ENCODE data around the gene RIMBP2. TPM values are rescaled to one million over a fixed set of nuclear protein-coding genes. Genes with fewer than 3 reads are reported as not detected.

The RIMBP2 gene
- total RNA-seq, 1 experiment from 2014 or later = not detected

DNA sequence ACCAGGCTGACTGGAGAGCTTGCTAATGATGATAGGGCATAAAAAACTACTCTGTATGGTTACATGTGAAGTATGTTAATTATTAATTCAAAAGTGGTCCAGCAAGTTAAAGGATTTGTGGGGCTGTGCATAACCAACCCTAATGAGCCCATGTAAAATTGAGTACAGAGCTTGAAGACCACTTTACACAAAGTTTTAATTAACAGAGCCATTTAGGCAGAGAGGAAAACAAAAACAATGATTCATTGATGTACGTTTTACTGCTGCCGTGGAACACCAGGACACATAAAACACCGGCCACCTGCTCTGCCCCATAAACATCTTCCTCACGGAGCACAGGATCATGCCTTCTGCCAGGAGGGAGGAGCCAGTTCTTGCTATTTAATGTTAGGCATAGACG is 83.5 kb downstream of the RIMBP2 start:
- Histone ChIP-seq H3K4me3 (ENCODE audit: low read depth, low read length) (no peak overlapping the region), H3K9me3 (no peaks in the 10 kb centered on the region), H3K36me3 (ENCODE audit: control insufficient read depth, insufficient read depth, low read length) (no peaks in the 10 kb centered on the region), H3K27me3 (replicated peaks; ENCODE audit: control insufficient read depth, insufficient read depth, low read length) (no peaks in the 10 kb centered on the region), H3K4me1 (peaks cover 5% of the 10 kb centered on the region; the same call in 1 of the 2 replicates)
- Mint-ChIP-seq H3K4me3 (ENCODE audit: unreplicated experiment) (no peak overlapping the region), H3K27ac (ENCODE audit: unreplicated experiment) (no peak overlapping the region), H3K36me3 (ENCODE audit: insufficient read depth, unreplicated experiment) (no peaks in the 10 kb centered on the region), H3K9me3 (ENCODE audit: unreplicated experiment) (no peaks in the 10 kb centered on the region), H3K27me3 (ENCODE audit: insufficient read depth, unreplicated experiment) (peaks cover 6% of the 10 kb centered on the region), H3K4me1 (ENCODE audit: low read depth, unreplicated experiment) (peaks cover 7% of the 10 kb centered on the region)
- ChIA-PET CTCF (no interaction called here), POLR2A (no interaction called here)
- BruUV-seq (replicated peaks) = no TSS peak
- TF ChIP-seq, protein P1, sequence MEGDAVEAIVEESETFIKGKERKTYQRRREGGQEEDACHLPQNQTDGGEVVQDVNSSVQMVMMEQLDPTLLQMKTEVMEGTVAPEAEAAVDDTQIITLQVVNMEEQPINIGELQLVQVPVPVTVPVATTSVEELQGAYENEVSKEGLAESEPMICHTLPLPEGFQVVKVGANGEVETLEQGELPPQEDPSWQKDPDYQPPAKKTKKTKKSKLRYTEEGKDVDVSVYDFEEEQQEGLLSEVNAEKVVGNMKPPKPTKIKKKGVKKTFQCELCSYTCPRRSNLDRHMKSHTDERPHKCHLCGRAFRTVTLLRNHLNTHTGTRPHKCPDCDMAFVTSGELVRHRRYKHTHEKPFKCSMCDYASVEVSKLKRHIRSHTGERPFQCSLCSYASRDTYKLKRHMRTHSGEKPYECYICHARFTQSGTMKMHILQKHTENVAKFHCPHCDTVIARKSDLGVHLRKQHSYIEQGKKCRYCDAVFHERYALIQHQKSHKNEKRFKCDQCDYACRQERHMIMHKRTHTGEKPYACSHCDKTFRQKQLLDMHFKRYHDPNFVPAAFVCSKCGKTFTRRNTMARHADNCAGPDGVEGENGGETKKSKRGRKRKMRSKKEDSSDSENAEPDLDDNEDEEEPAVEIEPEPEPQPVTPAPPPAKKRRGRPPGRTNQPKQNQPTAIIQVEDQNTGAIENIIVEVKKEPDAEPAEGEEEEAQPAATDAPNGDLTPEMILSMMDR (IDR thresholded peaks at IDR 0.05; ENCODE audit: insufficient read depth in 1 of 2, low read depth in 1 of 2, low read length in 1 of 2, severe bottlenecking in 1 of 2, unreplicated experiment in 1 of 2) = no peak
- intact Hi-C loops (cut with micrococcal nuclease; ENCODE audit: unreplicated experiment) = no loop called here
- no peak for DNase-seq

DNA sequence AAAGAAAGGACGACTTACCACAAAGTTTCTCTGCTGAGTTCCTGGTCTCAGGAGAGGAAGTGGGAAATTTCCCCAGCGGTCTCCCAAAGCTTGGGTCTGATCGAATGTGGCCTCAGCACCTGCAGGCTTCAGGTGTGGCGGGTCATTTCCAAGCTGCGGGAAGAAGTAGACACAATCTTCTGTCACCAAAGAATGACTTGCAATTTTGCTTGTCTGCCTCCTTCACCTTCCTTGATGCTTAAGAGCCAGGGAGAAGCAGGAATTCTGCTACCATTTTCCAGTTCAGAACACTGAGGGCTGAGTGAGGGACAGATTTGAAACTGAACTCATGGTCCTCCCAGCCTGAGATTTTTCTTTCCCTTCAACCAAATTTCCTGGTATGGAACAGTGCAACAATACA is 87.8 kb downstream of the RIMBP2 start:
- BruUV-seq (replicated peaks) = no TSS peak
- peaks cover 7% of the 10 kb centered on the region for H3K4me1 Mint-ChIP-seq (ENCODE audit: low read depth, unreplicated experiment)
- intact Hi-C loops (cut with micrococcal nuclease; ENCODE audit: unreplicated experiment) = no loop called here
- ChIA-PET CTCF (no interaction called here), POLR2A (no interaction called here)
- H3K9me3 ChIP-seq = no peaks in the 10 kb centered on the region
- peaks cover 5% of the 10 kb centered on the region; the same call in 1 of the 2 replicates for H3K4me1 ChIP-seq
- H3K27me3 Mint-ChIP-seq (ENCODE audit: insufficient read depth, unreplicated experiment) = no peaks in the 10 kb centered on the region
- H3K4me3 Mint-ChIP-seq (ENCODE audit: unreplicated experiment) = no peak overlapping the region
- no peak for DNase-seq
- H3K27ac Mint-ChIP-seq (ENCODE audit: unreplicated experiment) = no peak overlapping the region
- H3K36me3 ChIP-seq (ENCODE audit: control insufficient read depth, insufficient read depth, low read length) = no peaks in the 10 kb centered on the region
- TF ChIP-seq, protein P1 (IDR thresholded peaks at IDR 0.05; ENCODE audit: insufficient read depth in 1 of 2, low read depth in 1 of 2, low read length in 1 of 2, severe bottlenecking in 1 of 2, unreplicated experiment in 1 of 2) = no peak
- no peaks in the 10 kb centered on the region for H3K9me3 Mint-ChIP-seq (ENCODE audit: unreplicated experiment)
- no peaks in the 10 kb centered on the region for H3K36me3 Mint-ChIP-seq (ENCODE audit: insufficient read depth, unreplicated experiment)
- H3K4me3 ChIP-seq (ENCODE audit: low read depth, low read length) = no peak overlapping the region
- no peaks in the 10 kb centered on the region for H3K27me3 ChIP-seq (replicated peaks; ENCODE audit: control insufficient read depth, insufficient read depth, low read length)

DNA sequence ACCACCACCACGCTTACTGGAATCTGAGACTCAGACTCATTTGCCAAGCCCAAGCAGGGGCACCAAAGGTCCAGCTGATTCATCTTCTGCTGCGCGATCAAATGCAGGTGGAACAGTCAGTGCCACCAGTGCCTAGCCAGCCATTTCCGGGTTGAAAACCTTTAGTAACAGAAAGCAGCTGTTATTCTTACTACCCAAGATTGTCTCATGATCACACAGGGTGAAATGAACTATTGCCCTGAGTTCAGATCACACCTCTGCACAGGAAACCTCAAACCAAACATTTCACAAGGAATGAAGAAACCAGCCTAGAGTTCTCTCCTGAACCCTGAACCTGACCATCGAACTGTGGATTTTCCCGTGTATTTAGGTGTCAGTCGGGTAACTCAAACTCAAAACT is 88.9 kb downstream of the RIMBP2 start:
- Mint-ChIP-seq H3K36me3 (ENCODE audit: insufficient read depth, unreplicated experiment) (no peaks in the 10 kb centered on the region), H3K9me3 (ENCODE audit: unreplicated experiment) (no peaks in the 10 kb centered on the region), H3K4me3 (ENCODE audit: unreplicated experiment) (no peak overlapping the region), H3K4me1 (ENCODE audit: low read depth, unreplicated experiment) (peaks cover 2% of the 10 kb centered on the region), H3K27ac (ENCODE audit: unreplicated experiment) (no peak overlapping the region), H3K27me3 (ENCODE audit: insufficient read depth, unreplicated experiment) (no peaks in the 10 kb centered on the region)
- Histone ChIP-seq H3K4me3 (ENCODE audit: low read depth, low read length) (no peak overlapping the region), H3K4me1 (no peaks in the 10 kb centered on the region), H3K9me3 (no peaks in the 10 kb centered on the region), H3K36me3 (ENCODE audit: control insufficient read depth, insufficient read depth, low read length) (no peaks in the 10 kb centered on the region), H3K27me3 (replicated peaks; ENCODE audit: control insufficient read depth, insufficient read depth, low read length) (no peaks in the 10 kb centered on the region)
- DNase-seq = no peak
- ChIA-PET POLR2A (no interaction called here), CTCF (no interaction called here)
- BruUV-seq (replicated peaks) = no TSS peak
- intact Hi-C loops (cut with micrococcal nuclease; ENCODE audit: unreplicated experiment) = no loop called here
- TF ChIP-seq, protein P1 (IDR thresholded peaks at IDR 0.05; ENCODE audit: insufficient read depth in 1 of 2, low read depth in 1 of 2, low read length in 1 of 2, severe bottlenecking in 1 of 2, unreplicated experiment in 1 of 2) = no peak

All from Caco-2 (cell line).